Calu3 (cell line): ENCODE measurements around the gene HMX2. TPM values are rescaled to one million over a fixed set of nuclear protein-coding genes. Genes with fewer than 3 reads are reported as not detected.
"Not testable (repeated sequence)": the region's sequence is repeated elsewhere in the genome, so short reads cannot be mapped to it uniquely, and the experiment has no call there.

ENCODE experiments used
- BruUV-seq: library from RNA; stranded (reverse); fragments of 400-500 nt; replicated peaks from 2 replicates; lab custom pipeline; 2021; lab: Mats Ljungman, UMichigan
- CTCF ChIA-PET: fragments of 300-600 bp; sonication (Branson Sonifier 250); formaldehyde crosslinking; loops from one replicate; lab custom pipeline; 2022; ENCODE audit warnings: antibody characterized with exemption; lab: Charles Lee
- DNase-seq: peaks from one replicate; pipeline ENCODE4 v3.0.0; 2022
- H3K27ac Mint-ChIP-seq: one replicate; pipeline ENCODE4 v1.8.0; 2022; ENCODE audit warnings: mixed read lengths; ENCODE audit not compliant: unreplicated experiment
- H3K27me3 Mint-ChIP-seq: one replicate; pipeline ENCODE4 v1.8.0; 2022; ENCODE audit warnings: mixed read lengths; ENCODE audit not compliant: unreplicated experiment
- H3K36me3 Mint-ChIP-seq: one replicate; pipeline ENCODE4 v1.8.0; 2022; ENCODE audit warnings: mild to moderate bottlenecking, moderate library complexity, mixed read lengths; ENCODE audit not compliant: insufficient read depth, unreplicated experiment
- H3K4me1 Mint-ChIP-seq: one replicate; pipeline ENCODE4 v1.8.0; 2022; ENCODE audit warnings: mild to moderate bottlenecking, low read depth, mixed read lengths; ENCODE audit not compliant: unreplicated experiment
- H3K4me3 Mint-ChIP-seq: one replicate; pipeline ENCODE4 v1.8.0; 2022; ENCODE audit warnings: mild to moderate bottlenecking, low read depth, moderate library complexity, mixed read lengths; ENCODE audit not compliant: unreplicated experiment
- H3K9me3 Mint-ChIP-seq: one replicate; pipeline ENCODE4 v1.8.0; 2022; ENCODE audit warnings: low read depth, mixed read lengths; ENCODE audit not compliant: unreplicated experiment
- CTCF ChIP-seq: fragments of 200-600 bp; IDR thresholded peaks from one replicate; pipeline ENCODE4 v1.8.0; 2022; ENCODE audit warnings: antibody characterized with exemption; ENCODE audit not compliant: unreplicated experiment
- intact Hi-C: fragments of 100-400 bp; cut with micrococcal nuclease; formaldehyde crosslinking; loops from one replicate; pipeline ENCODE4 v1.10.0; 2022; ENCODE audit not compliant: unreplicated experiment
- total RNA-seq: library from RNA; stranded (reverse); gene quantifications from 2 replicates; pipeline ENCODE4 v1.2.3, GENCODE V29; 2022

The HMX2 gene
- total RNA-seq, 1 experiment from 2014 or later: not detected

GRCh38 chr10:123175389-123176387, 27.8 kb downstream of the HMX2 start:
- Mint-ChIP-seq H3K4me3 (no peak overlapping the region), H3K4me1 (no peaks in the 10 kb centered on the region), H3K27me3 (no peaks in the 10 kb centered on the region), H3K36me3 (peaks cover 6% of the 10 kb centered on the region), H3K27ac (no peak overlapping the region), H3K9me3 (no peaks in the 10 kb centered on the region)
- DNase-seq: no peak
- no peak for TF ChIP-seq CTCF
- CTCF ChIA-PET: no interaction called here
- no TSS peak for BruUV-seq
- intact Hi-C loops: no loop called here

- H3K27ac Mint-ChIP-seq, H3K9me3 Mint-ChIP-seq, DNase-seq, BruUV-seq, H3K4me3 Mint-ChIP-seq, CTCF ChIA-PET, H3K36me3 Mint-ChIP-seq, H3K27me3 Mint-ChIP-seq, intact Hi-C loops, H3K4me1 Mint-ChIP-seq: not testable (repeated sequence)
Observed at GRCh38 chr10:123178390-123178789, 30.5 kb downstream of the HMX2 start.

- CTCF ChIA-PET: no interaction called here
- H3K9me3 Mint-ChIP-seq: peaks cover 4% of the 10 kb centered on the region
- BruUV-seq: no TSS peak
- H3K27me3 Mint-ChIP-seq: no peaks in the 10 kb centered on the region
- H3K36me3 Mint-ChIP-seq: no peaks in the 10 kb centered on the region
- no peak overlapping the region for H3K4me3 Mint-ChIP-seq
- intact Hi-C loops: no loop called here
- no peaks in the 10 kb centered on the region for H3K4me1 Mint-ChIP-seq
- H3K27ac Mint-ChIP-seq: no peak overlapping the region
- no peak for TF ChIP-seq CTCF
- DNase-seq: no peak
Observed at GRCh38 chr10:123180101-123181090, 32.5 kb downstream of the HMX2 start.

GRCh38 chr10:123183724-123184123, 35.8 kb downstream of the HMX2 start:
- H3K4me1 Mint-ChIP-seq: no peaks in the 10 kb centered on the region
- H3K27me3 Mint-ChIP-seq: no peaks in the 10 kb centered on the region
- BruUV-seq: no TSS peak
- TF ChIP-seq CTCF: no peak
- no peak overlapping the region for H3K27ac Mint-ChIP-seq
- CTCF ChIA-PET: no interaction called here
- H3K9me3 Mint-ChIP-seq: peaks cover 4% of the 10 kb centered on the region
- no peak for DNase-seq
- no peak overlapping the region for H3K4me3 Mint-ChIP-seq
- intact Hi-C loops: no loop called here
- no peaks in the 10 kb centered on the region for H3K36me3 Mint-ChIP-seq
